ENCODE results near the gene SYTL3. TPM values are rescaled to one million over a fixed set of nuclear protein-coding genes. Genes with fewer than 3 reads are reported as not detected.

SYTL3 gene
- total RNA-seq, 1 experiment from 2014 or later = 0.65 TPM

DNA sequence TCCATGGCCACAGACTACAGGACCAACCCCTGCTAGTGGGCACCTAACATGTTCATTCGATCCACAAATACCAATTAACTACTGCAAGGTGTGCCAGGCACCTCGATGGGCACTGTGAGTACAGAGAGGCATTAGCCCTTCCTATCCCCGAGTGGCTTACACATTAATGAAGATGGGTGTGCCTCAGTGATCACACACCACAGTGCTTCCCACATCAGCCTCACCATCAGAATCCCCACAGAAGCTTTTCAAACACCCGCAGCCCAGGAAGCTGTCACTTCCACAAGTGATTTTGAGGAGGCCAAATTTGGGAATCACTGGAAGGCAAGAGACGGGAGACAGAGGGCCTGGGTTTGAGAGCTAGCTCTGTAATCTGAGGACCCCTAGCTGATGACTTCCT, 145.7 kb downstream of the SYTL3 start:
- intact Hi-C loops (cut with micrococcal nuclease) = no loop called here
- Mint-ChIP-seq H3K9me3 (ENCODE audit: unreplicated experiment) (no peaks in the 10 kb centered on the region), H3K36me3 (ENCODE audit: insufficient read depth, unreplicated experiment) (peaks cover 35% of the 10 kb centered on the region), H3K4me1 (ENCODE audit: insufficient read depth, unreplicated experiment) (peaks cover 29% of the 10 kb centered on the region), H3K27ac (ENCODE audit: low read depth, unreplicated experiment) (no peak overlapping the region), H3K27me3 (ENCODE audit: insufficient read depth, unreplicated experiment) (no peaks in the 10 kb centered on the region), H3K4me3 (ENCODE audit: unreplicated experiment) (no peak overlapping the region)
- POLR2A ChIA-PET = interaction anchor here (0.7 to 1.6 kb wide), 2 partner anchors 8 to 21 kb away, joined by 3 to 4 read pairs; no protein-coding TSS in a partner anchor
- CTCF ChIA-PET = interaction anchor here (0.8 to 5.9 kb wide), 3 partner anchors 40 to 177 kb away, joined by 3 to 38 read pairs (median 3); no protein-coding TSS in a partner anchor
- BruUV-seq (replicated peaks) = no TSS peak
- TF ChIP-seq, protein P1, sequence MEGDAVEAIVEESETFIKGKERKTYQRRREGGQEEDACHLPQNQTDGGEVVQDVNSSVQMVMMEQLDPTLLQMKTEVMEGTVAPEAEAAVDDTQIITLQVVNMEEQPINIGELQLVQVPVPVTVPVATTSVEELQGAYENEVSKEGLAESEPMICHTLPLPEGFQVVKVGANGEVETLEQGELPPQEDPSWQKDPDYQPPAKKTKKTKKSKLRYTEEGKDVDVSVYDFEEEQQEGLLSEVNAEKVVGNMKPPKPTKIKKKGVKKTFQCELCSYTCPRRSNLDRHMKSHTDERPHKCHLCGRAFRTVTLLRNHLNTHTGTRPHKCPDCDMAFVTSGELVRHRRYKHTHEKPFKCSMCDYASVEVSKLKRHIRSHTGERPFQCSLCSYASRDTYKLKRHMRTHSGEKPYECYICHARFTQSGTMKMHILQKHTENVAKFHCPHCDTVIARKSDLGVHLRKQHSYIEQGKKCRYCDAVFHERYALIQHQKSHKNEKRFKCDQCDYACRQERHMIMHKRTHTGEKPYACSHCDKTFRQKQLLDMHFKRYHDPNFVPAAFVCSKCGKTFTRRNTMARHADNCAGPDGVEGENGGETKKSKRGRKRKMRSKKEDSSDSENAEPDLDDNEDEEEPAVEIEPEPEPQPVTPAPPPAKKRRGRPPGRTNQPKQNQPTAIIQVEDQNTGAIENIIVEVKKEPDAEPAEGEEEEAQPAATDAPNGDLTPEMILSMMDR (IDR thresholded peaks at IDR 0.05; ENCODE audit: unreplicated experiment) = no peak
- DNase-seq (ENCODE audit: unreplicated experiment) = no peak

DNA sequence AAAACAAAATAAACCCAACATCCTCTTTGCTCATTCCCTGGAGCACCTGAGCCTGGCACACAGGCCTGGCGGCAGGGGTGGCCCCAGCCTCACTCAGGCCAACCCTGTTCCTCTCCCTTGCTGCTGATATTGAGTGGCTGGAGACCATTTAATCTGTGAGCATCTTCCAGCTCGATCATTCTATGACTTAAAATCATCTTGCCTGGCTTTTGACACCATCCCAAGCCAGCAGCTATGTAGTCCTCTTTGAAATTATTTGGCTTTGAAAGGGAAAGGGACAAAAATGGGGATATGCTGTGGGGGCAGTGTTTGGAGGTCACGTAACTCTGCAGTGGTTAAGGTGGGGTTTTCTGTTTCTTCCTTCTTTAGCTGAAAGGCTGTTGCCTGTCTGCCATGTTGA, 146.5 kb downstream of the SYTL3 start:
- Mint-ChIP-seq H3K27me3 (ENCODE audit: insufficient read depth, unreplicated experiment) (no peaks in the 10 kb centered on the region), H3K9me3 (ENCODE audit: unreplicated experiment) (no peaks in the 10 kb centered on the region), H3K36me3 (ENCODE audit: insufficient read depth, unreplicated experiment) (peaks cover 35% of the 10 kb centered on the region), H3K27ac (ENCODE audit: low read depth, unreplicated experiment) (no peak overlapping the region), H3K4me3 (ENCODE audit: unreplicated experiment) (no peak overlapping the region), H3K4me1 (ENCODE audit: insufficient read depth, unreplicated experiment) (peaks cover 29% of the 10 kb centered on the region)
- BruUV-seq (replicated peaks) = no TSS peak
- TF ChIP-seq, protein P1 (IDR thresholded peaks at IDR 0.05; ENCODE audit: unreplicated experiment) = no peak
- intact Hi-C loops (cut with micrococcal nuclease) = no loop called here
- DNase-seq (ENCODE audit: unreplicated experiment) = no peak
- ChIA-PET CTCF (interaction anchor here (0.6 to 5.9 kb wide), 6 partner anchors 15 to 257 kb away, joined by 3 to 38 read pairs (median 3); no protein-coding TSS in a partner anchor), POLR2A (no interaction called here)

DNA sequence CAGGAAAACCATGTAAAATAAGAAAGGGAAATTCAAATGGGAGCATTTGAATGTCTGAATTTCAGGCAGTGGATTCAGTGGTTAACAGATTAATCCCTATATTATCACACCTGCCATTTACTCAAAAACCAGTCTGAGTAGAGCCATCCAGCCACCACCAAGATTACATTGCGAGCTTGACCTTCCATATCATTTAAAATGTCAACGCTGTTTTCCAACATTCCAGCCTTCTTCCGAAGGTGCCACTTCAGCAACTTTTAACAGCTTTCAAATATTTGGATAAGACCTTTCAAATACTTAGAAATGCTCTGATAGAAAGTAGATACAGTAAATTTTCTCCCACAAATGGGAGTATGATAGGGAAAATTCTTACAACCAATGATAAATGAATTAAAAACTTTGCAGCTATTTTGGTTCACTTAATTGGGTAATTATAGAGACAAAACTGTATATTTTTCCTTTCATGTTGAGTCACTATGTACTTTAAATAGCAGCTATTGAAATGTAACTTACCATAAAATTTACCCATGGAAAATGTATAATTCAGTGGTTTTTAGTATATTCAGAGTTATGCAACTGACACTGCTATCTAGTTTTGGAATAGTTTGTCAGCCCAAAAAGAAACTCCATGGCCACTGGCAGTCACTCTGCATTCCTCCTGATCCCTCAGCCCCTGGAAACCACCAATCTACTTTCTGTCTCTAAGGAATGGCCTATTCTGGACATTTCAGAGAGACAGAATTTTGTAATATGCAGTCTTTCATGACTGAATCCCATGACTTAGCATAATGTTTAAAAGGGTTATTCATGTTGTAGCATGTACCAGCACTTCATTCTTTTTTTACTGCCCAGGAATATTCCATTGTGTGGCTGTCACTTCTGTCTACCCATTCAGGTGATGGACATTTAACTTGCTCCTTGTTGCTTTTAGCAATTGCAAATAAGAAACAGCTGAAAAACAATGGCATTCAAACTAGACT, 147.8 kb downstream of the SYTL3 start:
- no TSS peak for BruUV-seq (replicated peaks)
- Mint-ChIP-seq H3K36me3 (ENCODE audit: insufficient read depth, unreplicated experiment) (peaks cover 37% of the 10 kb centered on the region), H3K4me3 (ENCODE audit: unreplicated experiment) (no peak overlapping the region)

More for the DNA sequence above, 147.8 kb downstream of the SYTL3 start:
- Mint-ChIP-seq H3K9me3 (ENCODE audit: unreplicated experiment) (no peaks in the 10 kb centered on the region), H3K27ac (ENCODE audit: low read depth, unreplicated experiment) (peak overlapping the region; percentile 42), H3K27me3 (ENCODE audit: insufficient read depth, unreplicated experiment) (no peaks in the 10 kb centered on the region), H3K4me1 (ENCODE audit: insufficient read depth, unreplicated experiment) (peaks cover 29% of the 10 kb centered on the region)
- intact Hi-C loops (cut with micrococcal nuclease) = no loop called here
- TF ChIP-seq, protein P1 (IDR thresholded peaks at IDR 0.05; ENCODE audit: unreplicated experiment) = no peak
- ChIA-PET CTCF (interaction anchor here (0.6 to 2.0 kb wide), 9 partner anchors 8 to 209 kb away, joined by 3 to 11 read pairs (median 3); no protein-coding TSS in a partner anchor), POLR2A (interaction anchor here (0.6 to 2.1 kb wide), 10 partner anchors 9 to 202 kb away, joined by 3 to 20 read pairs (median 3); partner anchors contain the start of genes DYNLT1 and RSPH3)
- DNase-seq (ENCODE audit: unreplicated experiment) = no peak

Data from MCF 10A (cell line).